ENCODE data around the gene UQCRHL.

- TF ChIP-seq RAD21 (IDR thresholded peaks at IDR 0.05; ENCODE audit: low read depth), result no peak
- TF ChIP-seq EGR1 (IDR thresholded peaks at IDR 0.05), result peak; percentile 95
- TF ChIP-seq MAX (IDR thresholded peaks at IDR 0.05), result peak; percentile 92
- TF ChIP-seq CREB1 (IDR thresholded peaks at IDR 0.05; ENCODE audit: low read depth), result peak; percentile 39; the same call in 1 of the 2 replicates
- TF ChIP-seq TAF1 (IDR thresholded peaks at IDR 0.05; ENCODE audit: low read depth), result peak; percentile 62; the same call in 1 of the 2 replicates
- 0 out of 2 replicates have a peak, but pooled peaks have one; percentile 35 for TF ChIP-seq EP300 (IDR thresholded peaks at IDR 0.05; ENCODE audit: borderline replicate concordance)
- TF ChIP-seq YY1 (IDR thresholded peaks at IDR 0.05; ENCODE audit: low read depth), result peak; percentile 99
- TF ChIP-seq FOXM1 (IDR thresholded peaks at IDR 0.05; ENCODE audit: borderline replicate concordance, low read depth), result no peak
- no peak for TF ChIP-seq CEBPB (IDR thresholded peaks at IDR 0.05)
Observed at GRCh38 chr1:15834406-15835204, 27.2 kb upstream of the UQCRHL start.
